Measurements from ENCODE around the gene JMJD1C. TPM values are rescaled to one million over a fixed set of nuclear protein-coding genes. Genes with fewer than 3 reads are reported as not detected.

JMJD1C gene
- total RNA-seq, 2 donors from 2014 or later, result 84.1 to 91.1 TPM

DNA sequence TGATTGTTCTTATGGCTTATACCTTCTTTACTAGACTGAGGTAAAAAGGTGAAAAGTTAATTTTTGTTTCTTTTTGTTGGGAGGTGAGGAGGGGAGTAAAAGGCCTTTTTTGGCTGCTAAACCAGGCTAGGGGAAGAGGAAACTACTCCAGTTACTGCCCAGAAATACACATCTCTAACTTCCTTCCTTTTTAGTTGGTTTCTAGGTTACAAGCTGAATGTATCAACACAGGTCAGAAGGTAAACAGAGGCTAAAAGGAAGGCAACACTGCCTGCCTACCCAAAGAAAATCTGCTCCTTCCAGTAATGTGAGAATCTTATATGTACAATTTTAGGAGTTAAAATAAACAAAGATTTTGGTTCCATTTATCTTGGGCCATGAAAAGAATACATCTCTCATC lies 192.2 kb downstream of the JMJD1C start:
- no peak for DNase-seq (ENCODE audit: low spot score)
- intact Hi-C loops (cut with DNase I), result no loop called here

DNA sequence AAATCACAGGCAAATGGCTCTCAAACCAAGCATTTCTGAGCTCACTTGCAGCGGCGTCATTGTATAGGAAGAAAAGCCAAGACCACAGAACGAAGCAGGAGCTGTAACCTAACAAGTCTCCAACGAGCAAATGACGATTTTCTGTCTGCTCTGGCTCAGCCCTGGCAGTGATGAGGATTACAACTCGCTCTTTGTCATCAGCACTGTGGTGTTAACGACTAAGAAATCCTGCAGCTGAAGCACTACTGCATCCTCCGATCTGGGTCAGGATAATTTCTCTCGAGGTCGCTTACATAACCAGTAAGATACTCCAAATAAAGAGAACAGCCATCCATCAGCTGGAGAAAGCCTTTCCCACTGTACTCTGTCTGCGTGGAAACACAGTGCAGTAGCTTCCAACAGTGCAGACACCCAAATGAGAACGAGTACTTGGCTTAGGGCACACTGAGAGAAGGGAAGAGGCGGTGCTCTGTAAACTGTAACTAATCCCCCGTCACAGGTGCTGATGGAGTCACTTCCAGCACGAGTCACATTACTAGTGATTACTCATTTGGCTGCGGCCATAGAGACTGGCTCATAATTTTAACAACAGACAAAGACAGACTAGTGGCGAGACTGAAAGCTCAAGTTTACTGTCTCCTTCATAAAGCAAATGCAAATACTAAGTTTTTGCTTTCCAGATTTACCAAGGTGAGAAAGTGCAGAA lies 196.8 kb downstream of the JMJD1C start:
- intact Hi-C loops (cut with DNase I), result no loop called here
- DNase-seq (ENCODE audit: low spot score), result peak; percentile 89

DNA sequence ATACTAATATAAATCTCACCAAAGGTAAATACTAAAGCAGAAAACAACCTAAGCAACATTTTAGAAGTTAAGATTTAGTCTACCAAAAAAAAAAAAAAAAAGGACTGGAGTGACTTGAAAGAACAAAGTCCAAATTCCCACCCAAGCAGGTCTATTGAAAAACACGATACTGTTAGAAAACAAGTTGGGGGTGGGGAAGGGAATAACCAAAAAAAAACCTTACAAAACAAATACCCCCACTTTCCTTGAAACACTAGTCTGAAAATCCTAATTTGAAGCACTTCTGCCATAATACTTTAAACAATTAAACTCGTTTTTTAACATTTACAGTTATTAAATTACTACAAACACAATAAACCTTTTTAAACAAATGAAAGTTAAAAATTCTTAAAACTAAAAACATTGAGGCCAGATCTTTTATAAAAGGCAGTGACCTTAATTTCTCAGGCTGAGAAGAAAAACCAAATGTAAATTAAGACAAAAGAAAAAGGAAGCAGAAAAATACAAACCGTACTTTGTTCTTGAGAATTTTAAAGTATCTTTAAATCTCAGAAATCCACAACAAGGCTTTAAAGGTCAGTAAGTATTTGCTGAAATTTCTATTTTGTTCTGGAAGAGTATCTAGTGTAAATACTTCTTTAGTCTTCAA lies 197.5 kb downstream of the JMJD1C start:
- intact Hi-C loops (cut with DNase I), result no loop called here
- no peak for DNase-seq (ENCODE audit: low spot score)

DNA sequence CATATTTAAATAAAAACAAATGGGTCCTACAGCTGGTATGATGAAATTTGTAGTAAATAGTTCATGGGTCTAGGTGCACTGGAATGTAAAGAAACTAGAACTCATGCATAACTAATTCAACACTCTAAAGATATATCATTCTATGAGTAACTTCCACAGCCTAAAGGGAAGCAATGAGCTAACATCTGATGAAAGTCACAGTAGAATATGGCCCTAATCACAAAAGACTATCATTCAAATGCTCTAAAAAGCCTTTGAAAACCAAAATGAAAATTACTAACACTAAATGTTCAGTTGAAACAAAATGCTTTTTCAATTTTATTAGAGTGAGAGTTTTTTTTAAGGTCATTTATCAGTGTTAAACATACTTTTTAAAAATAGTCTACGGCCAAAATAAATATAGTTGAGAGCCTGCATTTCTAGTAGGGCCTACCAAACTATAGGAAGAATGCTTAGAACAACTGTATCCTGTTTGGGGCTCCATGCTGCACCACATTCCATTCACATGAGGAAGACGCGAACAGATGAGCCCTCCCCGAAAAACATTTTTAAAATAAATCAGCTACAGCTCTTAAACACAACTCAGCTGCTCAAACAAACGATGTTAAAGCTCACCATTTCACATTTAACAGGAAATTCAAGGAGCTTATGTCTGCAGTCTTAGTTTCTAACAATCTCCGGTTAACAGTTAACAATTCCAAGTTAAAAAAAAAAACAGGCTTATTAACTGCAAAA lies 198.2 kb downstream of the JMJD1C start:
- intact Hi-C loops (cut with DNase I), result no loop called here
- no peak for DNase-seq (ENCODE audit: low spot score)

DNA sequence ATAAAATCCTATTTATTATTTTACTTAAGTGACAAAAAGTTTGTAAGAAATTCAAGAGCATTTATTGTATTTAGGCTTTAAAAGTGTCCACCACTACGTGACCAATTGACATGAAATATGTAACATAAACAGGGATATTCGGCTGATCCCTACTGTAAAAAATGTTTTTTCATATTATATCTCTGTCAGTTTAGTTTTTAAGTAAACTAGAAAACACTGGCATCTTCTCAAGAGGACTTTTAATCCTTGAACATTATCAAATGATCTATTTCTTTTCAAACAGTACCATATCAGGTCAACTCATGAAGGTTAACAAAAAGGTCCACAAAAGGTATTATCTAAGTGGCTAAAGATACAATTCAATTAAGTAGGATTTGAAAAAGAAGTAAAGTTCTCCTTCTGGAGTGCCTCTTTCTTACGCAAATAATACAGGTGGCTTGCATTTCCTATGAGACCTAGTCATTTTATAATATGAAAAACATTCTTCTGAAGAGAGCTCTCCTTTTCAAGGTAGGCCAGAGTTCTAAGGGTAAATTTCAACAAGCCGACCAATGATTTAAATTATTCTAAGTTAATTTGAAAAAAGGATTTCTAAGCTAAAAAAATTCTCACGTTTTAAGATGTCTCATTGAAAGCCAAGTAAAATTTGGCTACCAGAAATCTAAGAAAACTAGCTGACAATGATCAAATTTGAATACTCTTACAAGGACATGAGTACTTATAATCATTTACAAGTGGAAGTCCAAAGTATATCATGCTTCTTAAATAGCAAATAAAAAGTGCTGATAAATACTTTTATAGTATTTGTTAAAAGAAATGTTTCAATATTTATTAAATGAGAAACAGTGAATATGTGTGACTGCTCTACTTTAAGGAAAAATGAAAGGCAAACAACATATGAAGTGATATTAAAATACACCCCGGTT lies 199.1 kb downstream of the JMJD1C start:
- DNase-seq (ENCODE audit: low spot score), result no peak
- intact Hi-C loops (cut with DNase I), result no loop called here

DNA sequence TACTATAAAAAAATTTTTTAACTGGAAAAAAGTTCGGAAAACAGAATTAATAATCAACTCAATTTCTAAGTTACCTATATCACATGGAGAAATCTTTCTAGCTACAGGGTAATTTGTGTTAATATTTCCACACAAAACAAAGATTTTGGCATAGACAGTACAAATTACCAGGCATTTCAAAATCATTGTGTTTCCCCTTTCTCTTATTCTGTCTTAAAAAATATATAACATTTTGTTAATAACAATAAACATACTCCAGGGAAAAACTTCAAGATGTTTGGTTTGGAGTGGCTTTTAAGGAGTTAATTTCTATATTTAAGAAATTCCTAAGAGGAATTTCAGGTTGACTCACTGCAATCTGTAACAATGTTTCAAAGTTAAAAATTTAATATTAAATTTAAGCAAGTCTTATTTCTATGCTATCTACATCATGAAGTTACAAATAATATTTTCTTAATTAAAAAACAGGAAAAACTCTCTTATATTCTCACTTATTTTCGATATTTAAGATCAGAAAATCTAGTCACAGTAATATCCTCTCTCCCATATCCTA lies 200.0 kb downstream of the JMJD1C start:
- DNase-seq (ENCODE audit: low spot score), result no peak
- intact Hi-C loops (cut with DNase I), result no loop called here

DNA sequence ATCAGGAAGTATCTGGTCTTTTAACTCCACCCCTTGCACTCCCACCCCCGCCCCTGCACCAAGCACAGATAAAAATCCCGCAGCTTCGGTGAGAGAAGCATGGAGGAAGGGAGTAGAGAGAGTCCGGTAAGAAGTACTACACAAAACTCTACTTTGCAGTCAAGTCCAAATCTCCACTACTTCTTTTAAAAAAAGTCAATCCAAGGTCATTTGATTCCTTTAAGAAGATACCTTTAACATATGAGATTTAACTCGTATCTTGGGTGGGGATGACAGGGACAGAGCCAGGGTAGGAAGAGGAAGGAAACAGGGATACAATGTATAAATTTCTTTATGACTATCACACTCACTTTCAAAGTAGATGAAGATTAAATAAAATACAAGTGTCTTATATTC lies 200.6 kb downstream of the JMJD1C start:
- DNase-seq (ENCODE audit: low spot score), result no peak
- intact Hi-C loops (cut with DNase I), result no loop called here

DNA sequence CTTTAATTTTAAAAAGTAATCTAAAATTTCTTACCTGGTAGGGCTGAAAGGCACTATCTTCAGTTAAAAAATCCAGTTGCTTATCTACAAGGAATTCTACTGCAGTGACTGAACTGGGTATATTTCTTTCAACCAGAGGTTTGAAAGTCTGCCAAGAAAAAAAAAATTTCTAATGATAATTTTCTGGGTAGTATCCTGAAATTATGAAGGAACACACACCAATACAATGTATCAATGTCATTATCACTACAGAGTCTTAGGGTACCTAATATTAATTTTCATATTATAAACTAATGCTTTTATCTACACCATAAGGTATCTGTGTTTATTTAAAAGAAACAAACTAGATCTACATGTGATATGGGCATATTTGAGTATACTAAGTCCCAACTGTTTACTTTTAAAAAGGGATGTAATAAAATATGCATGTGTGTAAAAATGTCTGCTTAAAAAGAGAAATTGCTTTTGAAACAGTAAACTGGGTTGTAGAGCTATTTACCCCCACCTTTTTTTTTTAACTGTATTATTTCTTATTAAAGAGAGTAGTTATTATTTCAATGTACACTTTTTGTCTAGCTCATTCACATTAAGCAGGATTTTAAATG lies 201.1 kb downstream of the JMJD1C start:
- DNase-seq (ENCODE audit: low spot score), result no peak
- intact Hi-C loops (cut with DNase I), result no loop called here

DNA sequence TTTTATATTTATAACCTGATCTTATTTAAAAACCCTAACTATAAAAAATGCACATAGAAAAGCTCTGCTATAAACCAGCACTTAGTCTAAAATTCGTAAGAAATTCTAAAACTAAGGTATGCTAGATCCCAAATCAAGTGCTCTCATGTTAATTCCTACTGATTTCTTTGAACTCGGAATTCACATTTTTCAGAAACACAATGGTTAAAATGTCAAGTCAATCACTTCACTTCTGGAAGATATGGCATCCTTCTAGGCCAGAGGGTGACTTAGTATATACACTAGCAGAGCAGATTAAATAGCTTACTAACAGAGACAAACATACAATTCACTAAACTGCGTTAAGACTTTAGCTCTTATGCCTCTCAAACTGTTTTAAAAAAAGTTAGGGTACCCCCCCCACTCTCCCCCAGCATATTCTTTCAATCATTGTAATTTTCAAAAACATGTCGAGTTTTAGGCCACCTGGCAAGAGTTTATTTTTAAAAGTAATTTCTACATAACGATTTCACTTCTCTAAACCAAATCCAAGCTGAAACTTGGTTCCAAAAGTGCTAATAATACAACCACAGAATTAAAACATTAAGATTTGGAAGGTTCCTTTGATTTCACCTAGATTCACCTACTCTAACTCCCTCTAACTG lies 203.2 kb downstream of the JMJD1C start:
- intact Hi-C loops (cut with DNase I), result no loop called here
- no peak for DNase-seq (ENCODE audit: low spot score)

DNA sequence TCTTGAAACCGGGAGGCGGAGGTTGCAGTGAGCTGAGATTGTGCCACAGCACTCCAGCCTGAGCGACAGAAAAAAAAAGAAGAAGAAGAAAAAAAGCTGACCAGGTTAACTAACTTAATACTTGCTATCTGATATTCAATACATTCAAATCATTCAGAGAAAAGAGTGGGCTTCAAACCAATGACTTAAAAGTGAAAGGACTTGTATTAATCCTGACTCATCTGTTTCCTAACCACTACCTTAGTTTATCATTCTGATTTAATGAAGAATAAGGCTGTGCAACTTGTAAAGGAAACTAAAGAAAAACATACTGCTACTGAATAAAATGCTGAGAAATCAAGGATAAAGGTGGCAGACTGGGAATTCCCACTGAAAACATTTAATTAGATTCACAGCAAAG lies 204.3 kb downstream of the JMJD1C start:
- intact Hi-C loops (cut with DNase I), result no loop called here
- DNase-seq (ENCODE audit: low spot score), result no peak

DNA sequence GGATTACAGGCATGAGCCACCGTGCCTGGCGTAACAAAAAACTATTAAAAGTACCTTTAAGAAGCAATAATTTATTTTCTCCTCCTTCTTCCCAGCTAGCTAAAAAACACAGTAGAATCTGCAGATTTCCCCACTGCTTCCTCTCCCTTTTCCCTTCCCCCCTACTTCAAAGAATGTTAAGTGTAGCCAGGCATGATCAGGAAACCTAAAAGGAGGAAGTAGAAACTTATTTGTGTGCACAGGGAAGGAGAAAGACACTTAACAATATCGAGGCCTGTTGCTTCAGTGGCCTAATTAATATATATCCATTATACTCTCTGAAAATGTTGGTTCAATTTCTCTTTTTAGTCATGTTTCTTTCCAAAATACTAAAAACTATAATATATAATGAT lies 204.9 kb downstream of the JMJD1C start:
- intact Hi-C loops (cut with DNase I), result no loop called here
- DNase-seq (ENCODE audit: low spot score), result no peak

DNA sequence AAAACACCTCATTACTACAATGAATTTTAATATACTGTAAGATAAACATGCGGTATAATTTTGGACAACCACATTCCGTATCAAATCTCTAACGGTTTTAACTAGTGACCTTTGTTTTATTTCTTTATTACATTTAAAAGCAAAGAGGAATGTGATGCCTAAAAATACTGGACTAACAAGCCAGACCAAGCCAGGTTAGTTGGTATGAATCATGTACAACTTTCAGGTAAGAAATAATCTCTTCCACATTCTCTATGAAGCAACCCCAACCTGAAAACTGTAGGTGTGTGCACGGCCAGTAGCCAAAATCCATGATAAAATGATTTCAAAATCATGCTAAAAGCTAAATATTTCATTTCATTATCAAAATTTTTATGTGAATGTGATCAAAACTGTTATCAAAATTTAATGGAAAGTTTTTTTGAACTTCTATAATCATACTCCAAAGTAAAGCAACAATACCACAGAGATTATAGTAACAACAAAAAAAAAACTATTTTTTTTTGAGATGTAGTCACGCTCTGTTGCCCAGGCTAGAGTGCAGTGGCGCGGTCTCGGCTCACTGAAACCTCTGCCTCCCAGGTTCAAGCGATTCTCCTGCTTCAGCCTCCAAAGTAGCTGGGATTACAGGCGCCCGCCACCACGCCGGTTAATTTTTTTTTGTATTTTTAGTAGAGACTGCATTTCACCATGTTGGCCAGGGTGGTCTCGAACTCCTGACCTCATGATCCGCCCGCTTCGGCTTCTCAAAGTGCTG lies 205.5 kb downstream of the JMJD1C start:
- DNase-seq (ENCODE audit: low spot score), result no peak
- intact Hi-C loops (cut with DNase I), result no loop called here

DNA sequence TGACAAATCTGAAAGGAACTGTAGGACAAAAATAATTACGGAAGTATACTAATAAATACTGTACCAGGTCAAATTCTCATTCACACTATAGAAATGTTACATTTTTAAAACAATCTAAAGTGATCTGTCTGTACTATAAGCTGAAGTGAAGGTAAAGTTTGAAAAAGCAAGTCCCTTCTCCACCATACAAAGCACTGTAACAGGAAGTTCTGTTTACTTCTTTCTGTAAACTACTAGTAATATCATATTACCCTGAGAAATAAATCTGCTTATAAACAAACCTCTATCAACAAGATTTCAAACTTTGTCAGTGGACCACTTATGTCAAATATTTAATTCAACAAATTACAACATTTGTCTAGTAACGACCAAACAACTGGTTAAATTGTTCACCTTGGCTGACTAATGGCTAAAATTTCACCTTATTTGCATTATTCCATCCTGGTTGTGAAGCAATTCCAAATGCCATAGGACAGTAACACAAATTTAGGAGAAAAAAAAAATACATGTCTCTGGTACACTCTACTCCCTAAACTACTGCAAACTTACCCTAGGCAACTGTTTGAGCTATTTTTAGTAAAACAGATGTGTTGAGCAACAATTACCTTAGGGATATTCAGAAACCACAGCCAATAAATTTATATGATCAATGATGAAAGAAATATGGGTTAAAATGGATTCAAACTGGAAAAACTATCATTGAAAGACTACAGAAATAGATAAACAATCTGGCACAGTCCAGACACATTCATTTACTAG lies 206.7 kb downstream of the JMJD1C start:
- intact Hi-C loops (cut with DNase I), result no loop called here
- no peak for DNase-seq (ENCODE audit: low spot score)

DNA sequence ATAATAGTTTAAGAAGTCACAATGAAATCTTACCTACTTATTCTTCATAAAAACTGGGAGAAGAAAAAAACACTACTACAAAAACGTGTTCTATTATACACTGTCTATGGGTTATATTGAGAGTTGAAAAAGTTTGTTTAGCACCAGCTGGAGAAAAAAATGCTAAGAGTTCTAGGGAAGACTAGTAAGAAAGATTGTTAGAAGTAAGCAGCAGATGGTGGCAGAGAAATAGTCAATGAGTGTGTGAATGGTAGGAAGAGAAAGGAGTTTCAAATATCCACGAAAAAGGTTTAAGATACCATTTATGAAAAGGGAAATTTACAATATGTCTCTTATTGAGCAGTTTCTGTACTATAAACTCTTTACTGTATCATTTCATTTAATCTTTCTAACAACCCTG lies 208.0 kb downstream of the JMJD1C start:
- intact Hi-C loops (cut with DNase I), result no loop called here
- no peak for DNase-seq (ENCODE audit: low spot score)

DNA sequence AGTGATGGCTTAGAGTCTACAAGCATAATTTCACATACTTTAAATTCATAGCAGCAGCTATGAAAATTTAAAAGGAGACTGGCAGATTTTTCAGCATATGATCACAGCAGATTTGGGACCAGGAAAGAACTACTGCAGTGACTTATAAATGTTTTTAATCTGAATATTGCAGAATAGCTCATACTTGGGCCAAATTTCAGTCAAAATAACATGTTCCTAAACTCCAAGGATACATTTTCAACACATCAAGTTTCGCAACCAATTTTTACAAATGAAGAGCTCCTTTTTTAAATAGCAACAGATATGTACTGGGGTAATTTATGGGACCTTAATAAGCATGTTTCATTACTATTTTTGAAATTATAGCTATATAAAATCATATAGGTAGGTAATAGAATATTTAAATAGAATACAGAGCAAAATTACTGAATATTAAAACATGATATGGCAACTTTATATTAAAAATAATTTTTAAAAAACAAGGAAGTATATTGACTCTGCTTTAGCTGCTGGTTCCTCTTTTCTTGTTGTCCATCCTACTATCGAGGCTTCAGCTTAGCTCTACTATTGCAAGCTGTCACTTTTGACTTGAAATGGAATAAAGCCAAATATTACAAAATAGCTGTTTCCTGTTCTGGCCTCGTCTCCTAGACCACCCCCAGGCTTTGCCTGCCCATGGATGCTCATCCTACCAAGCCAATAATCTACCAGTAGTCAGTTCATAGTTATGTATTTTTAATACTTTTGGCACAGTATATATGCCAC lies 209.6 kb downstream of the JMJD1C start:
- intact Hi-C loops (cut with DNase I), result no loop called here
- DNase-seq (ENCODE audit: low spot score), result no peak

DNA sequence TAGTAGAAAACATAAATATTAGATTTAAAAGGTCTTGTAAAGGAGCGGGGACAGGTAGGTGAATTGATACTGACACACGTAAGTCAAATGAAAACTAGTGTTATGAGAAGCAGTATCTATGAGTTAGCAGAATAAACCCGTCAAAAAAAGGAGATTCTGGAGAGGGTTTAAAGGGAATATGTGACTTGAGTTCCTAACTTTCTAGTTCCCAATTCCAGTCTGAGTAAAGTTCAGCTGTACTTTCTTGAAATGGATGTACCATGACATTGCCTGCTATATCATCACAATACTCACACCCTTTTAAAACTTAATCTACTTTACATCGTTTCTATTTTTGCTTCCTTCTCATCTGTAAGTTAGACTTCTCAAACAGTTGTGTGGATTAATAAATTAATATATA lies 210.5 kb downstream of the JMJD1C start:
- intact Hi-C loops (cut with DNase I), result no loop called here
- no peak for DNase-seq (ENCODE audit: low spot score)

All from posterior vena cava (tissue), 2 donors.